Adrenal gland (tissue), 12 donors: ENCODE data around the gene ASS1. TPM values are rescaled to one million over a fixed set of nuclear protein-coding genes. Genes with fewer than 3 reads are reported as not detected.

Experiments used
- DNase-seq, 7 donors: peaks; one replicate each; pipeline ENCODE4 v3.0.0-alpha.2; 2019 to 2020
- H3K27ac ChIP-seq, 5 donors: fragments of 200-600 bp; sonication (generic) in 4 of 5; 1 replicate in 3 of 5; 2 replicates in 2 of 5; pipeline versions ENCODE4 v1.5.1 to v1.8.0; 2016 to 2020; ENCODE audit warnings: mild to moderate bottlenecking in 1 of 5
- H3K27me3 ChIP-seq: fragments of 200-600 bp; 2 replicates; pipeline ENCODE4 v1.8.0; 2021
- H3K36me3 ChIP-seq, 2 donors: fragments of 200-600 bp; replicated peaks in 1 of 2; 1 replicate in 1 of 2; 2 replicates in 1 of 2; pipeline versions ENCODE4 v1.5.1 to v1.8.0; 2018 to 2022
- H3K4me1 ChIP-seq, 2 donors: fragments of 200-600 bp; replicated peaks in 1 of 2; 1 replicate in 1 of 2; 2 replicates in 1 of 2; pipeline versions ENCODE4 v1.5.1 to v1.8.0; 2018 to 2021
- H3K4me3 ChIP-seq, 4 donors: fragments of 200-600 bp; sonication (generic) in 3 of 4; one replicate each; pipeline ENCODE4 v1.5.1; 2016 to 2018
- H3K9me3 ChIP-seq, 3 donors: fragments of 200-600 bp; sonication (generic) in 1 of 3; replicated peaks in 1 of 3; 1 replicate in 2 of 3; 2 replicates in 1 of 3; pipeline versions ENCODE4 v1.5.1 to v1.8.0; 2016 to 2021
- CTCF ChIP-seq, 6 experiments: fragments of 450-650 bp in 4 of 6; fragments of 200-600 bp in 2 of 6; sonication (generic) in 1 of 6; IDR thresholded peaks; 1 replicate in 5 of 6; 2 replicates in 1 of 6; pipeline versions ENCODE4 v1.5.1 to v1.8.0; 2016 to 2021; ENCODE audit warnings: antibody characterized with exemption in 6 of 6, mild to moderate bottlenecking in 2 of 6, moderate library complexity in 1 of 6
- POLR2A ChIP-seq, 2 donors: fragments of 450-650 bp; IDR thresholded peaks; one replicate each; pipeline ENCODE4 v1.6.1; 2017; ENCODE audit warnings: antibody characterized with exemption in 2 of 2, mild to moderate bottlenecking in 2 of 2, moderate library complexity in 1 of 2
- WGBS, 4 donors: extraction: QIAGEN DNeasy Blood & Tissue Kit in 2 of 4; methylation state at CpG; one replicate each; pipeline versions ENCODE4 v1.1.5 to v1.1.7; 2013 to 2017; 5-methylcytosine and 5-hydroxymethylcytosine counted together
- intact Hi-C, 2 donors: fragments of 100-400 bp; cut with DNase I; formaldehyde crosslinking; loops; one replicate each; pipeline versions ENCODE4 v1.14.1 to v1.15.0; 2022 to 2023
- polyA plus RNA-seq, 3 donors: library from polyadenylated mRNA; stranded (reverse); fragments of 200-250 nt in 2 of 3; fragments of 350-450 nt in 1 of 3; fragmentation: Illumina TruSeq in 1 of 3; extraction: RNeasy Lipid Tissue Mini Kit (QIAGEN cat#74804) in 1 of 3; gene quantifications; one replicate each; pipeline ENCODE4 v1.2.3, GENCODE V29; 2013 to 2014
- total RNA-seq, 9 donors: library from RNA; depleted of rRNA in 4 of 9; stranded (reverse); fragments of >200 nt in 4 of 9; fragments of 120-200 nt in 1 of 9; fragmentation: NEBNext Ultra II Directional in 1 of 9; extraction: Animal tissue kit (Norgen Biotek cat#: 25700) in 1 of 9; gene quantifications; one replicate each; pipeline versions ENCODE4 v1.1.0 to v1.2.4, GENCODE V29; 2013 to 2023
- donor health status: healthy with polysubstance abuse.
- donor health status: Bipolar disorder and iron deficiency.
- donor health status: DM: yes; HTN: yes; CAD: no.
- donor health status: DM: no; HTN: no; CAD: no.
- donor health status: DM: no; HTN: no; CAD: no.
- donor health status: DM: yes; HTN: yes; CAD: no.

The ASS1 gene
- total and polyA plus RNA-seq, 12 donors: 11.3 to 438 (median 232) TPM

GRCh38 chr9:130493021-130493420 is 48.3 kb downstream of the ASS1 start:
- Histone ChIP-seq H3K27me3 (no peaks in the 10 kb centered on the region), H3K9me3 (no peaks in the 10 kb centered on the region), H3K4me3 (no peak overlapping the region), H3K36me3 (peaks cover 0 to 7% of the 10 kb centered on the region in 2 donors), H3K27ac (no peak overlapping the region), H3K4me1 (no peaks in the 10 kb centered on the region)
- 87 to 98% (median 90%) methylated on average over 7 of the region's 7 CpGs for whole genome bisulfite sequencing, 4 donors
- TF ChIP-seq POLR2A (IDR thresholded peaks at IDR 0.05) (no peak), CTCF (IDR thresholded peaks at IDR 0.05) (no peak)
- intact Hi-C loops: no loop called here
- no peak for DNase-seq

GRCh38 chr9:130493476-130493875 is 48.7 kb downstream of the ASS1 start:
- WGBS, 4 donors: 80 to 83% (median 83%) methylated on average over 4 to 9 of the region's 9 CpGs
- H3K4me3 ChIP-seq: no peak overlapping the region
- H3K9me3 ChIP-seq: no peaks in the 10 kb centered on the region
- no peak overlapping the region for H3K27ac ChIP-seq
- TF ChIP-seq CTCF (IDR thresholded peaks at IDR 0.05) (no peak), POLR2A (IDR thresholded peaks at IDR 0.05) (no peak)
- H3K36me3 ChIP-seq: peaks cover 0 to 7% of the 10 kb centered on the region in 2 donors
- H3K4me1 ChIP-seq: no peaks in the 10 kb centered on the region
- intact Hi-C loops: no loop called here
- no peaks in the 10 kb centered on the region for H3K27me3 ChIP-seq
- DNase-seq: no peak

- intact Hi-C loops: no loop called here
- Histone ChIP-seq H3K27me3 (no peaks in the 10 kb centered on the region), H3K4me1 (peaks cover 0 to 6% of the 10 kb centered on the region in 2 donors), H3K9me3 (no peaks in the 10 kb centered on the region), H3K4me3 (no peak overlapping the region), H3K36me3 (peaks cover 0 to 3% of the 10 kb centered on the region in 2 donors), H3K27ac (no peak overlapping the region)
- TF ChIP-seq CTCF (IDR thresholded peaks at IDR 0.05) (no peak), POLR2A (IDR thresholded peaks at IDR 0.05) (no peak)
- WGBS, 4 donors: 92 to 96% (median 93%) methylated on average over 3 of the region's 3 CpGs
- no peak for DNase-seq
These were observed 50.3 kb downstream of the ASS1 start for GRCh38 chr9:130495067-130495466.

- intact Hi-C loops: no loop called here
- Histone ChIP-seq H3K4me1 (peaks cover 0 to 6% of the 10 kb centered on the region in 2 donors), H3K27ac (no peak overlapping the region), H3K9me3 (no peaks in the 10 kb centered on the region), H3K4me3 (no peak overlapping the region), H3K36me3 (peaks cover 0 to under 1% of the 10 kb centered on the region in 2 donors), H3K27me3 (no peaks in the 10 kb centered on the region)
- TF ChIP-seq CTCF (IDR thresholded peaks at IDR 0.05) (no peak), POLR2A (IDR thresholded peaks at IDR 0.05) (no peak)
- WGBS, 4 donors: 90 to 95% (median 93%) methylated on average over 10 of the region's 10 CpGs
- no peak for DNase-seq
These were observed 52.4 kb downstream of the ASS1 start for GRCh38 chr9:130497139-130497538.
